Liver (tissue), 9 donors: Measurements from ENCODE around the gene SEMA6D. TPM values are rescaled to one million over a fixed set of nuclear protein-coding genes. Genes with fewer than 3 reads are reported as not detected.

Experiments
- DNase-seq: peaks from one replicate; pipeline ENCODE4 v3.0.0-alpha.2; 2017; ENCODE audit warnings: low spot score
- H3K27ac ChIP-seq, 2 donors: one replicate each; pipeline ENCODE4 v1.7.0; 2013; ENCODE audit warnings: inconsistent platforms in 2 of 2, low read length in 2 of 2, control low read depth in 1 of 2, low read depth in 1 of 2, mild to moderate bottlenecking in 1 of 2
- H3K27me3 ChIP-seq, 4 donors: one replicate each; pipeline versions ENCODE4 v1.6.1 to v1.7.0; 2013; ENCODE audit warnings: low read length in 3 of 4, inconsistent platforms in 1 of 4, mild to moderate bottlenecking in 1 of 4, moderate library complexity in 1 of 4; ENCODE audit not compliant: control insufficient read depth in 4 of 4, insufficient read depth in 4 of 4
- H3K36me3 ChIP-seq, 4 donors: one replicate each; pipeline versions ENCODE4 v1.6.1 to v1.7.0; 2013; ENCODE audit warnings: low read length in 3 of 4, mild to moderate bottlenecking in 3 of 4, low read depth in 1 of 4, moderate library complexity in 1 of 4; ENCODE audit not compliant: control insufficient read depth in 4 of 4, insufficient read depth in 3 of 4
- H3K4me1 ChIP-seq, 4 donors: one replicate each; pipeline versions ENCODE4 v1.6.1 to v1.7.0; 2013; ENCODE audit warnings: low read length in 3 of 4, mild to moderate bottlenecking in 3 of 4, moderate library complexity in 1 of 4; ENCODE audit not compliant: control insufficient read depth in 4 of 4, insufficient read depth in 4 of 4
- H3K4me3 ChIP-seq, 3 donors: one replicate each; pipeline versions ENCODE4 v1.6.1 to v1.7.0; 2013; ENCODE audit warnings: low read length in 3 of 3, control low read depth in 1 of 3, low read depth in 1 of 3, mild to moderate bottlenecking in 1 of 3
- H3K9ac ChIP-seq, 2 donors: one replicate each; pipeline ENCODE4 v1.7.0; 2013; ENCODE audit warnings: low read length in 2 of 2, mild to moderate bottlenecking in 2 of 2, moderate library complexity in 2 of 2, control low read depth in 1 of 2, low read depth in 1 of 2
- H3K9me3 ChIP-seq, 4 donors: one replicate each; pipeline versions ENCODE4 v1.6.1 to v1.7.0; 2013; ENCODE audit warnings: low read length in 3 of 4; ENCODE audit not compliant: control insufficient read depth in 4 of 4
- ATF3 ChIP-seq: IDR thresholded peaks from 2 replicates; pipeline ENCODE4 v1.6.1; 2016; ENCODE audit warnings: antibody characterized with exemption
- EGR1 ChIP-seq, 2 donors: IDR thresholded peaks; 2 replicates each; pipeline ENCODE4 v1.6.1; 2016 to 2018; ENCODE audit warnings: antibody characterized with exemption in 2 of 2, low read depth in 2 of 2
- HNF4A ChIP-seq, 2 donors: conservative IDR thresholded peaks; 2 replicates each; pipeline ENCODE4 v1.6.1; 2016; ENCODE audit warnings: antibody characterized with exemption in 2 of 2, mild to moderate bottlenecking in 2 of 2
- JUND ChIP-seq, 2 donors: IDR thresholded peaks; 2 replicates each; pipeline ENCODE4 v1.6.1; 2016; ENCODE audit warnings: antibody characterized with exemption in 2 of 2
- MAX ChIP-seq: IDR thresholded peaks from 2 replicates; pipeline ENCODE4 v1.6.1; 2016; ENCODE audit warnings: antibody characterized with exemption
- NR2F2 ChIP-seq: IDR thresholded peaks from 2 replicates; pipeline ENCODE4 v1.6.1; 2016; ENCODE audit warnings: antibody characterized with exemption
- RAD21 ChIP-seq, 2 donors: IDR thresholded peaks; 2 replicates each; pipeline ENCODE4 v1.6.1; 2016; ENCODE audit warnings: antibody characterized with exemption in 2 of 2, mild to moderate bottlenecking in 2 of 2
- SP1 ChIP-seq: IDR thresholded peaks from 2 replicates; pipeline ENCODE4 v1.6.1; 2018; ENCODE audit warnings: antibody characterized with exemption, mild to moderate bottlenecking
- TAF1 ChIP-seq: conservative IDR thresholded peaks from 2 replicates; pipeline ENCODE4 v1.6.1; 2016; ENCODE audit warnings: antibody characterized with exemption, mild to moderate bottlenecking
- YY1 ChIP-seq: IDR thresholded peaks from 2 replicates; pipeline ENCODE4 v1.6.1; 2016; ENCODE audit warnings: antibody characterized with exemption, mild to moderate bottlenecking
- ZBTB33 ChIP-seq: IDR thresholded peaks from 2 replicates; pipeline ENCODE4 v1.6.1; 2016; ENCODE audit warnings: antibody characterized with exemption
- WGBS: extraction: QIAGEN DNeasy Blood & Tissue Kit; methylation state at CpG from one replicate; pipeline ENCODE4 v1.1.7; 2013; 5-methylcytosine and 5-hydroxymethylcytosine counted together
- polyA plus RNA-seq, 2 donors: library from polyadenylated mRNA; stranded (reverse) in 1 of 2; unstranded in 1 of 2; fragments of 200-250 nt in 1 of 2; fragments of >200 nt in 1 of 2; fragmentation: Nextera tagmentation in 1 of 2; extraction: Ambion mirVana in 1 of 2; gene quantifications; one replicate each; pipeline versions ENCODE4 v1.2.1 to v1.2.3, GENCODE V29; 2013 to 2015
- total RNA-seq, 2 donors: library from RNA; depleted of rRNA; stranded (reverse); fragments of >200 nt; gene quantifications; one replicate each; pipeline ENCODE4 v1.2.3, GENCODE V29; 2014
- TF ChIP-seq, protein P1 (sequence below): IDR thresholded peaks from 2 replicates; pipeline ENCODE4 v1.6.1; 2016; ENCODE audit warnings: antibody characterized with exemption, mild to moderate bottlenecking
- donor health status: healthy.
- donor health status: healthy.
- donor health status: healthy.
- donor health status: healthy.
- donor health status: healthy.

SEMA6D gene
- total and polyA plus RNA-seq, 4 donors: 1.0 to 4.5 (median 3.1) TPM

DNA sequence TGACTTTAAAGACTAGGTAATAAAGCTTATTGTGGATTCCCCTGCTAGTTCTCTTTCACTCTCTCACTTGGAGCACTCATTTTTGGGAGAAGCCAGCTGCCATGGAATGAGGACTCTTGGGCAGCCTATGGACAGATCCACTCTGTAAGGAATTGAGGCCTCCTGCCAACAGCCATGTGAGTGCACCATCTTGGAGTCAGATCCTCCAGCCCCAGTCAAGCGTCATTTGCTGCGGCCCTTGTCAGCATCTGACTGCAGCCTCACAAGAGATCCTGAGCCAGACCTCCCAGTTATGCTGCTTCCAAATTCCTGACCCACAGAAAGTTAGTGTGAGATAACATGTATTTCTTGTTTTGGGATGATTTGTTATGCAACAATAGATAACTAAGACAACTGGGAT, 101.9 kb downstream of the SEMA6D start:
- Histone ChIP-seq H3K27me3 (peaks cover 0 to 9% (median 2%) of the 10 kb centered on the region in 4 donors), H3K27ac (no peak overlapping the region), H3K4me3 (no peak overlapping the region), H3K4me1 (no peaks in the 10 kb centered on the region), H3K9ac (no peak overlapping the region), H3K36me3 (no peaks in the 10 kb centered on the region), H3K9me3 (no peaks in the 10 kb centered on the region)
- 89% methylated on average over 2 of the region's 2 CpGs for WGBS
- DNase-seq: no peak
- TF ChIP-seq TAF1: no peak
- no peak for TF ChIP-seq EGR1 (IDR thresholded peaks at IDR 0.05; ENCODE audit: low read depth in 2 of 2)

GRCh38 chr15:47820057-47820746, 102.9 kb downstream of the SEMA6D start:
- Histone ChIP-seq H3K9ac (no peak overlapping the region), H3K27me3 (peaks cover 0 to 9% (median 2%) of the 10 kb centered on the region in 4 donors), H3K27ac (no peak overlapping the region), H3K9me3 (no peaks in the 10 kb centered on the region), H3K4me1 (no peaks in the 10 kb centered on the region), H3K4me3 (no peak overlapping the region), H3K36me3 (no peaks in the 10 kb centered on the region)
- no peak for TF ChIP-seq ATF3
- no peak for TF ChIP-seq NR2F2
- no peak for TF ChIP-seq RAD21 (IDR thresholded peaks at IDR 0.05)
- TF ChIP-seq YY1: no peak
- TF ChIP-seq, protein P1, sequence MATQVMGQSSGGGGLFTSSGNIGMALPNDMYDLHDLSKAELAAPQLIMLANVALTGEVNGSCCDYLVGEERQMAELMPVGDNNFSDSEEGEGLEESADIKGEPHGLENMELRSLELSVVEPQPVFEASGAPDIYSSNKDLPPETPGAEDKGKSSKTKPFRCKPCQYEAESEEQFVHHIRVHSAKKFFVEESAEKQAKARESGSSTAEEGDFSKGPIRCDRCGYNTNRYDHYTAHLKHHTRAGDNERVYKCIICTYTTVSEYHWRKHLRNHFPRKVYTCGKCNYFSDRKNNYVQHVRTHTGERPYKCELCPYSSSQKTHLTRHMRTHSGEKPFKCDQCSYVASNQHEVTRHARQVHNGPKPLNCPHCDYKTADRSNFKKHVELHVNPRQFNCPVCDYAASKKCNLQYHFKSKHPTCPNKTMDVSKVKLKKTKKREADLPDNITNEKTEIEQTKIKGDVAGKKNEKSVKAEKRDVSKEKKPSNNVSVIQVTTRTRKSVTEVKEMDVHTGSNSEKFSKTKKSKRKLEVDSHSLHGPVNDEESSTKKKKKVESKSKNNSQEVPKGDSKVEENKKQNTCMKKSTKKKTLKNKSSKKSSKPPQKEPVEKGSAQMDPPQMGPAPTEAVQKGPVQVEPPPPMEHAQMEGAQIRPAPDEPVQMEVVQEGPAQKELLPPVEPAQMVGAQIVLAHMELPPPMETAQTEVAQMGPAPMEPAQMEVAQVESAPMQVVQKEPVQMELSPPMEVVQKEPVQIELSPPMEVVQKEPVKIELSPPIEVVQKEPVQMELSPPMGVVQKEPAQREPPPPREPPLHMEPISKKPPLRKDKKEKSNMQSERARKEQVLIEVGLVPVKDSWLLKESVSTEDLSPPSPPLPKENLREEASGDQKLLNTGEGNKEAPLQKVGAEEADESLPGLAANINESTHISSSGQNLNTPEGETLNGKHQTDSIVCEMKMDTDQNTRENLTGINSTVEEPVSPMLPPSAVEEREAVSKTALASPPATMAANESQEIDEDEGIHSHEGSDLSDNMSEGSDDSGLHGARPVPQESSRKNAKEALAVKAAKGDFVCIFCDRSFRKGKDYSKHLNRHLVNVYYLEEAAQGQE: no peak
- no peak for TF ChIP-seq SP1
- no peak for TF ChIP-seq HNF4A (conservative IDR thresholded peaks at IDR 0.05)
- no peak for TF ChIP-seq MAX
- no peak for TF ChIP-seq JUND (IDR thresholded peaks at IDR 0.05)
- TF ChIP-seq ZBTB33: no peak
- DNase-seq: no peak
- 65% methylated on average over 9 of the region's 9 CpGs for WGBS
